ENCODE results near the gene KNSTRN.

The KNSTRN gene, protein sequence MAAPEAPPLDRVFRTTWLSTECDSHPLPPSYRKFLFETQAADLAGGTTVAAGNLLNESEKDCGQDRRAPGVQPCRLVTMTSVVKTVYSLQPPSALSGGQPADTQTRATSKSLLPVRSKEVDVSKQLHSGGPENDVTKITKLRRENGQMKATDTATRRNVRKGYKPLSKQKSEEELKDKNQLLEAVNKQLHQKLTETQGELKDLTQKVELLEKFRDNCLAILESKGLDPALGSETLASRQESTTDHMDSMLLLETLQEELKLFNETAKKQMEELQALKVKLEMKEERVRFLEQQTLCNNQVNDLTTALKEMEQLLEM

GRCh38 chr15:40382580-40383456 is at the start of gene KNSTRN:
KNSTRN (plus strand) TSS chr15:40382721; CDS start chr15:40382836, 115 bp downstream.
- peak; percentile 93 for DNase-seq (ENCODE audit: low spot score)

DNA sequence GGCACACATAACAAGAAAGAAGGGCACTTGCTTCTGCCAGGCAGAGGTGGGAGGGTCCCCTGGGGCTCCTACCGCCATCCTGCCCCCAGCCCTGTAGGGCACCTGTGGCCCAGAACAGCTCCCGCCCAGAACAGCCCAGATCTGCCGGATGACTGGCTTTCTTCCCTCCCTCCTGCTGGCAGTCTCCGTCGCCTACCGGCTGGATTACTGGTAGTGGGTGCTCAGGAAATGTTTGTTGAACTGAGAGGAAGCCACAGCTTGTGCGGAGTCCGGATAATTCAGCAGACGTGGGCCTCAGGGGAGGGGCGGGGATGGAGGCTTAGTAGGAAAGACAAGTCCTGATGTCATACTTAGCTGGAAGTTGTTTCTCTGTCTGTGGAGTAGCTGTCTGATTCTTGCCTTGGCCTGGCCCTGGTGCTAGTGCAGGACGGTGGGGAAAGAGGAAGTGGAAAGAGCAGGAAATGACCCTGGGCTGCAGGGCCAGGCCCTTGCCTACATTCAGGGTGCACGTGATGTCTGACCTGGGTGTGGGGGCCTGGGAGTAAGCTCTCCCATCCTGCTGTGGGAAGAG is 48.5 kb upstream of the KNSTRN start:
- DNase-seq (ENCODE audit: low spot score): no peak

DNA sequence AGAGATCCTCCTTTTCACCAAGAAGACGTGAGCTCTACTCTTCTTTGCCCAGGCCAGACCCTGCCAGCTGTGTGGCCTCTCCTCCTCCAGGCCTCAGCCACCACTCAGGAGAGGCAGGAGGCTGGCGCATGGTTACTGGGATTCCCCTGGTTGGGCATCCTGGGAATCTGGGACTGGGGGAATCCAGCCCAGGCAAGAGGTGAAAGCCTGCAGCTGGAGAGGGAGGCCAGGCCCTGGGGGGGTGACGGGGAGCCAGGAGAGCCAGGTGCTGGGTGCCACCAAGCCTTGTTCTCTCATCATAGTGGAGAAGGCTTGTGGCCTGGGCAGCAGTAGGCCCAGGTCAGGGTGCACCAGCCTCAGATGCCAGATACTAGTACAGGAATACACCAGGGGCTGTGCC is 48.0 kb upstream of the KNSTRN start:
- no peak for DNase-seq (ENCODE audit: low spot score)

- no peak for DNase-seq (ENCODE audit: low spot score)
Observed at GRCh38 chr15:40334941-40335795, 47.4 kb upstream of the KNSTRN start.

DNA sequence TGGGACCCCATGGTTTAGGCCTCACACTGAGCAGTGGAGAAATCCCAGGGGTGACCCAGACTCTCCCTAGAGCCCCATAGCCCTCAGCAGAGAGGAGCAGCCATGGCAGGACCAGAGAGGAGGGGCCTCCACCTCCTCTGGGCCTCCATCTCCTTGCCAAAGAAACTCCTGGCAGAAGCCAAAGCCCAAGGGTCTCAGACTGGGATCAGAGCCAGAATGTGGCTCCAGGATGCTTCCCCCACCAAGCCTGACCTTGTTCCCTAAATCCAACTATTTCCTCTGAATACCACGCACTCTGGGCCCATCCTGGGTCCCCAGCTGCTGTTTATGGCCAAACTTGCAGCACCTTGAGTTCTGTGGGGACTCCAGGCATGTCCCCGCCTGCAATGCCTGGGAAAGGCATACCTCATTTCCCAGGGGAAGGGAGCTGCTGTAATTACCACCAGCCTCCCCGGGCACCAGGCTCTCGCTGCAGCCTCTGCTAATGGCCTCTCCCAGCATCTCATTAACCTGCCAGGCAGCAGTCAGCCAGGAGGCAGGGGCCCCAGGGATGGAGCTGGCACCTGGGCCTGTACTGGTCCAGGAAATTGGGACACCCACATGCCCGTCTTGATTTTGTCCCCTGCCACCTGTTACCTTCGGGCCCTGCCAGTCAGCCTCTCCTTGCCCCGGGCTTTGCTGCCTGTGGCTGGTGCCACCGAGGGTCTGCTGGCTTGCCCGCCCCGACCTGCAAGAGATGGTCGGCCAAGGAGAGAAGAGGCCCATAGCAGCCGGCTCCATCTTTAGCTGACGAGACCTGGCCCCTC is 46.4 kb upstream of the KNSTRN start:
- no peak for DNase-seq (ENCODE audit: low spot score)

- DNase-seq (ENCODE audit: low spot score): no peak
Observed at GRCh38 chr15:40336744-40337122, 45.8 kb upstream of the KNSTRN start.

DNA sequence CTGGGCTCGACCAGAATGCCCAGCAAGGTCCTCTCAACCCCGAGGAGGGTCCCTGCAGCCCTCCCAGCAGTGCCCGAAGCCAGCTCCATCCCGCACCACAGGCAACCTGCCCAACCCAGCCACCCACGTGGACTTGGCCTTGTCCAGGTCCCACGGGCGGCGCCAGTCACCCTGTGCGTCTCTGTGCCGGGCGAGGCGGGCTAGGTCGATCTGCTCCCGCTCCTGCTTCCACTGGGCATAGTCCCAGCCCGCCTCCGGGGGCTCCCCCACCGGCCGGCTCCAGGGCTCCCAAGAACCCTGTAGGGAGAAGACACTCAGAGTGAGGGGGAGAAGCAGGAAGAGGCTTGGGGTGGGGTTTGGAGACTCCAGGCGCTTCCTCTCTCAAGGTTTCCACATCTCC is 44.9 kb upstream of the KNSTRN start:
- no peak for DNase-seq (ENCODE audit: low spot score)

- DNase-seq (ENCODE audit: low spot score): peak; percentile 56
Observed at GRCh38 chr15:40338041-40338657, 44.4 kb upstream of the KNSTRN start.

- DNase-seq (ENCODE audit: low spot score): peak; percentile 76
Observed at GRCh38 chr15:40338921-40339620, 43.5 kb upstream of the KNSTRN start.

DNA sequence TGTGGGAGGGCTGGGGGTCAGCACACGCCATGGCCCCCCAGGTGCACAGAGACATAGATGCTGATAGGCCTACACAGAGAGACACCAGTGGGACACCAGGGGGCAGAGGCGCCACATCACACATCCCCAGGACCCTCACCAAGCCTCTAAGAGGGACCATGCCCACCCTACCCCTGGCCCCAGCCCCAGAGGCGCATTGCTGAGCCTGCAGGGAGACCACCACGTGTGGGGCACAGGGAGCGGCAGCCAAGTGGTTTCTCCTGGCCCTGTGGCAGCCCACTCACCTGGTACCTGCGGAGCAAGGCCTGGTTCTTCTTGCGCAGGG is 42.9 kb upstream of the KNSTRN start:
- DNase-seq (ENCODE audit: low spot score): no peak

GRCh38 chr15:40340038-40340739 is 42.3 kb upstream of the KNSTRN start:
- no peak for DNase-seq (ENCODE audit: low spot score)

- DNase-seq (ENCODE audit: low spot score): peak; percentile 81
Observed at GRCh38 chr15:40340740-40341400, 41.7 kb upstream of the KNSTRN start, which contains the start of gene CCDC9B. CCDC9B (minus strand) TSS chr15:40340939; CDS start chr15:40340819, 120 bp downstream.

GRCh38 chr15:40342416-40343320 is 39.9 kb upstream of the KNSTRN start:
- no peak for DNase-seq (ENCODE audit: low spot score)

DNA sequence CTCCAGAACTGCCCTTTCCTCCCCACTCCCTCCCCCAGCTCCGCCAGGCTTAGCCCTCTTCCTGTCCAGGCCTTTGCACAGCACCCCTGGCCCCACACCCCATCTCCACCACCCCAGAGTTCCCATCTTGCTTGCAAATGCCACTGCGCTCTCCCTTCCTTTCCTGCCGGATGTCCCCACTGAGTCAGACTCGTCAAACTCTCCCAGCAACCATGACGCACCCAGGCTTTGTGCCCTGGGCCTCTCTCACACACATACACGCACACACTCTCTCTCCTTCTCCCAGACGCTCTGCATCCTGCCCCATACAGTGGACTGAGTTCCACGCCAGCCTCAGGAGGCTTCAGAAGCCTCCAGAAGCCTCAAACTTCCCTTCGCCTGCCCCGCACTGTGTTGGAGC is 39.0 kb upstream of the KNSTRN start:
- no peak for DNase-seq (ENCODE audit: low spot score)

- DNase-seq (ENCODE audit: low spot score): no peak
Observed at GRCh38 chr15:40344217-40344616, 38.3 kb upstream of the KNSTRN start.

GRCh38 chr15:40344631-40345120 is 37.8 kb upstream of the KNSTRN start:
- peak; percentile 37 for DNase-seq (ENCODE audit: low spot score)

DNA sequence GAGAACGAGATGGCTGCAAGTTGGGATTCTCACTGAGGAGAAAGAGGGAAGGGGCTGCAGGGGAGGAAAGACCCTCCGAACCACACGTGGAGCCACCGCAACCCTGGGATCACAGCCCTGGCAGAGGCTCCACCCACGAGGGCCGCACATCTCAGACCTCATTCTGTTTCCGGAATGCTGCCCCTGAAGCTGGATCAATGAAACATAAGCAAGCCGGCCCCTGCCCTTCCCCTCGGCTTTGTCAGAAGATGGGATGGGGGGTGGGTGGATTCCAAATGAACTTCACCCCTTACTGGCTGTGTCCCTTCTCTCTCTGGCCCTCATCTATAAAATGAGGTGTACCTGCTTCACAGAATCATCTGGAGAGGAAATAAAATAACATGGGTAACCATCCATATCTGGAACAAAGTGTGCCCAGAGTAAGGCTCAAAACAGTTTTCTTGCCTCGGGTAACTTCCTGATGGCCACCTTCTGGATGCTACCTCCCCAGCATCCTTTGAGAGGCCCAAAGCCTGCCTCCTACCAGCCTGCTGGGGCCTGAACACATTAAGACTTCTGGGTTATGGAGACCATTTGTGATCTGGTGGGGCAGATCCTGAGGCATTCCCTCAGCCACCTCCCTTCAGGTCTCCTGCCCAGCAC is 37.2 kb upstream of the KNSTRN start:
- DNase-seq (ENCODE audit: low spot score): no peak
